H1 (cell line): Measurements from ENCODE around the gene DOK7. TPM values are rescaled to one million over a fixed set of nuclear protein-coding genes. Genes with fewer than 3 reads are reported as not detected.
A peak's percentile ranks its signal among the peaks of the same experiment; 100 is the strongest.

Experiments
- ASH2L ChIP-seq: fragments of 200-600, 300-600 bp; sonication (generic); IDR thresholded peaks from one replicate; pipeline ENCODE4 v1.7.1; 2017; ENCODE audit warnings: low read length
- ATF3 ChIP-seq: IDR thresholded peaks from 2 replicates; pipeline ENCODE4 v1.6.1; 2011; ENCODE audit warnings: low read depth, mild to moderate bottlenecking, low read length; ENCODE audit not compliant: insufficient read depth
- CBX5 ChIP-seq: fragments of 300-800, 300-1000 bp; sonication (generic); IDR thresholded peaks from 2 replicates; pipeline ENCODE4 v1.7.1; 2016; ENCODE audit warnings: antibody characterized with exemption, low read length, low read depth
- CHD7 ChIP-seq: fragments of 300-600 bp; sonication (generic); IDR thresholded peaks from 2 replicates; pipeline ENCODE4 v1.7.1; 2012; ENCODE audit warnings: low read length, moderate library complexity, mild to moderate bottlenecking, inconsistent platforms; ENCODE audit not compliant: insufficient replicate concordance
- KDM1A ChIP-seq: fragments of 200-600, 300-600 bp; sonication (generic); IDR thresholded peaks from 2 replicates; pipeline ENCODE4 v1.7.1; 2016; ENCODE audit warnings: mild to moderate bottlenecking, low read length, borderline replicate concordance
- NANOG ChIP-seq: IDR thresholded peaks from 2 replicates; pipeline ENCODE4 v1.6.1; 2011; ENCODE audit warnings: low read length, low read depth, mild to moderate bottlenecking, inconsistent platforms; ENCODE audit not compliant: insufficient read depth, poor library complexity, severe bottlenecking
- PHF8 ChIP-seq: fragments of 200-600 bp; sonication (generic); conservative IDR thresholded peaks from 2 replicates; pipeline ENCODE4 v1.7.1; 2012; ENCODE audit warnings: low read depth, mild to moderate bottlenecking, inconsistent platforms, low read length, moderate library complexity
- RFX5 ChIP-seq: IDR thresholded peaks from 2 replicates; pipeline ENCODE4 v1.6.1; 2011; ENCODE audit warnings: low read depth, low read length, improper control_type of control experiment, borderline replicate concordance
- TAF7 ChIP-seq: optimal IDR thresholded peaks from 2 replicates; pipeline ENCODE3; 2011; ENCODE audit warnings: low read depth, mild to moderate bottlenecking, inconsistent platforms, low read length, moderate library complexity, borderline replicate concordance
- polyA plus RNA-seq, 7 experiments: library from polyadenylated mRNA; depleted of rRNA in 3 of 7; stranded (reverse) in 5 of 7; unstranded in 2 of 7; fragments of >200 nt in 5 of 7; fragments of 200-250 nt in 2 of 7; gene quantifications; 1 replicate in 5 of 7; 2 replicates in 1 of 7; 4 replicates in 1 of 7; pipeline versions ENCODE4 v1.2.1 to v1.2.3, GENCODE V29; 2011 to 2013; ENCODE audit warnings: missing spikeins in 2 of 7, mixed read lengths in 2 of 7
- total RNA-seq: library from RNA; stranded (reverse); fragmentation: NEBNext Ultra II Directional; extraction: Animal tissue kit (Norgen Biotek cat#: 25700); gene quantifications from 2 replicates; pipeline ENCODE4 v1.2.1, GENCODE V29; 2021

The DOK7 gene
- total and polyA plus RNA-seq, 2 of the 8 experiments (the other 6 are each of a cell fraction or from before 2014, with no cell fraction given): 0.32 TPM; not detected in 1

GRCh38 chr4:3531879-3532750 is 69.0 kb downstream of the DOK7 start, which contains the start of gene LRPAP1 (continued):
- no peak for TF ChIP-seq CHD7
- peak; percentile 99 for TF ChIP-seq PHF8
- TF ChIP-seq CBX5: no peak
- TF ChIP-seq ASH2L: no peak
- peak; percentile 96 for TF ChIP-seq TAF7
- no peak for TF ChIP-seq ATF3
- no peak for TF ChIP-seq KDM1A
- TF ChIP-seq RFX5: no peak
- TF ChIP-seq NANOG: no peak
